ENCODE measurements around the gene PCNX3. TPM values are rescaled to one million over a fixed set of nuclear protein-coding genes. Genes with fewer than 3 reads are reported as not detected.

PCNX3 gene
- total and polyA plus RNA-seq, 2 experiments from 2014 or later: 8.1 to 23.5 TPM

DNA sequence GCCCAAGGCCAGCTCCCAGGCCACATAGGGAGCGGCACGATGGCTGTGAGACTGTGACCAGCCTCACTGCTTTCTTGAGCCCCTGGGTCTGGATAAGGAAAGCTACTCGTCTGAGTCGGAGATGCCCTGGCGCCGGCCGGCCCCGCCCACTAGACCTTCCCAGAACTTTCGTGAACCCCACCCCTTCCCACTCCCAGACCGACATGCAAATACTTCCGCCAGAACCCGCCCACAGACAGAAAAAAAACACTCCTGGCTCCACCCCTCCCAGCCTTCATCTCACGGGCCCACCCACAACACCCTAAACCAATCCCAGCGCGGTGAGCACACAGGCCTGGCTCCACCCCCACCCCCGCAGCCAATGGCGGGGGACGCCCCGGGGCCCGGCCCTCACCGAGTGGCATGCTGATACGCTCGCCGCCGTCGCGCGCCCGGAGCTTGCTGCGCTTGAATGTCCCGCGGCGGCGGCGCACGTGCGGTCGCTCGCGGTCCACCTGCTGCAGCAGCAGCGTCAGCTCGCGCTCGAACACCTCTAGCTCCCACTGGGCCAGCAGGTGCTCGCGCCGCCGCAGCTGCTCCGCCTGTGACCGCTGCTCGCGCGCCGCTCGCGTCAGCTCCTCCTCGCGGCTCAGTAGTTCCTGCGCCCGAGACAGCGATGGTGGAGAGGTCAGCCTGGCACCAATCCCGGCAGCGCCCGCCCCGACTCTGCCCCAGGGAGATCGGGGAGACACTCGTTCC lies 8.5 kb upstream of the PCNX3 start:
- no peaks in the 10 kb centered on the region; the same call in 1 of the 2 replicates for H4K20me1 ChIP-seq (ENCODE audit: insufficient read depth)
- no peak for TF ChIP-seq EZH2phosphoT487 (IDR thresholded peaks at IDR 0.05; ENCODE audit: insufficient read depth, low read depth)
- peak; percentile 98 for DNase-seq

DNA sequence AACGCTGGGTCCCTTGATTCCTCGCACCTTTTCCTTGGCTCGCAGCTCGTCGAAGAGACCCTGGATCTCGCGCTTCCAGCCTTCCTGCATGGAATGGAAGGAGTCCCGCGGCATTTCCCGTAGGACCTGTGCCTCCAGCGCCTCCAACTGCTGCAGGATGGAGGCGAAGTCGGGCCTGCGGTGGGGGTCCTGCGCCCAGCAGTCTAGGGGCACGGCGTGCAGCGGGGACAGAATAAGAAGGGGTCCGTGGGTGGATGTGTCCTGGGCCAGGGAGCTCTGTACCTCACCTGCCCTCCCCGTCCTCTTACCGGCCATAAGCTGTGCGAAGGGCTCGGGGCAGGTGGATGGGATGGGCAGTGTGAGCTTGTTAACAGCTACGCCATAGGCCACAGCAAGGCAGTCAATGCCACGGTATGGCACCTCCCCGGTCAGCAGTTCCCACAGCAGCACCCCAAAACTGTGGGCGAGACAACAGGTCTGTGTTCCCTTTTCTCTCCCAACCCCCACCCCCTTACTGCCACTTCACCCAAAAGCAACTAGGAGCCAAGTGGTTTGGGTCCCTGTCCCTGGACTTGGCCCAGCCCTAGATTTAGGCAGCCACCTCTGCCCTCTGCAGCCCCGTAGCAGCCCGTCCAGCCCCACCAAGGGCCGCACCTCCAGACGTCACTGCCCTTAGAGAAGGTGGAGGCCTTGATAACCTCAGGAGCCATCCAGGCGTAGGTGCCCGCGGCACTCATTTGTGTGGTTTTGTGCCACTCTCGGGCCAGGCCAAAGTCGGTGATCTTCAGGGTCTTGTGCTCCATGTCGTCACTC lies 7.8 kb upstream of the PCNX3 start:
- H2AFZ ChIP-seq: no peak overlapping the region
- H3K79me2 ChIP-seq (ENCODE audit: insufficient read depth): peaks cover 43% of the 10 kb centered on the region
- no peaks in the 10 kb centered on the region for H3K27me3 ChIP-seq (replicated peaks; ENCODE audit: insufficient read depth)
- H3K9ac ChIP-seq: no peak overlapping the region
- TF ChIP-seq EZH2phosphoT487 (IDR thresholded peaks at IDR 0.05; ENCODE audit: insufficient read depth, low read depth) (no peak), EZH2 (IDR thresholded peaks at IDR 0.05; ENCODE audit: insufficient read depth, poor library complexity, severe bottlenecking) (no peak)
- peak overlapping the region; percentile 60 for H3K4me2 ChIP-seq (ENCODE audit: unreplicated experiment)
- no peak overlapping the region for H3K27ac ChIP-seq
- H3K9me2 ChIP-seq (ENCODE audit: insufficient read depth): no peaks in the 10 kb centered on the region
- in situ Hi-C loops (cut with MboI): no loop called here
- no peaks in the 10 kb centered on the region; the same call in 1 of the 2 replicates for H4K20me1 ChIP-seq (ENCODE audit: insufficient read depth)
- H3F3A ChIP-seq (ENCODE audit: insufficient read depth): peaks cover 5% of the 10 kb centered on the region; the same call in 1 of the 2 replicates
- H3K4me1 ChIP-seq (ENCODE audit: insufficient read depth): peaks cover 22% of the 10 kb centered on the region
- DNase-seq: no peak
- WGBS, 2 experiments (ENCODE audit: low coverage in 1 of 2, low lambda C conversion rate in 2 of 2, missing lambda C conversion rate in 2 of 2): 65% methylated on average over 37 of the region's 37 CpGs
- no peaks in the 10 kb centered on the region for H3K9me3 ChIP-seq (ENCODE audit: low read depth)
- peak overlapping the region; percentile 53 for H3K4me3 ChIP-seq
- H3K36me3 ChIP-seq (ENCODE audit: low read depth): peaks cover 11% of the 10 kb centered on the region; the same call in 1 of the 2 replicates

More for the DNA sequence above, 8.5 kb upstream of the PCNX3 start:
- Histone ChIP-seq H3K79me2 (ENCODE audit: insufficient read depth) (peaks cover 35% of the 10 kb centered on the region), H3K9me2 (ENCODE audit: insufficient read depth) (no peaks in the 10 kb centered on the region), H3K27me3 (replicated peaks; ENCODE audit: insufficient read depth) (no peaks in the 10 kb centered on the region), H3K4me2 (ENCODE audit: unreplicated experiment) (peak overlapping the region; percentile 60), H3K4me1 (ENCODE audit: insufficient read depth) (peaks cover 15% of the 10 kb centered on the region; the same call in 1 of the 2 replicates), H3K4me3 (peak overlapping the region; percentile 53), H3K9ac (peak overlapping the region; percentile 54), H3K9me3 (ENCODE audit: low read depth) (no peaks in the 10 kb centered on the region), H3K36me3 (ENCODE audit: low read depth) (peaks cover 11% of the 10 kb centered on the region; the same call in 1 of the 2 replicates), H3K27ac (peak overlapping the region; percentile 35), H2AFZ (no peak overlapping the region), H3F3A (ENCODE audit: insufficient read depth) (peaks cover 5% of the 10 kb centered on the region; the same call in 1 of the 2 replicates)
- WGBS, 2 experiments (ENCODE audit: low coverage in 1 of 2, low lambda C conversion rate in 2 of 2, missing lambda C conversion rate in 2 of 2): 3 to 6% methylated on average over 56 to 61 of the region's 67 CpGs
- in situ Hi-C loops (cut with MboI): no loop called here

DNA sequence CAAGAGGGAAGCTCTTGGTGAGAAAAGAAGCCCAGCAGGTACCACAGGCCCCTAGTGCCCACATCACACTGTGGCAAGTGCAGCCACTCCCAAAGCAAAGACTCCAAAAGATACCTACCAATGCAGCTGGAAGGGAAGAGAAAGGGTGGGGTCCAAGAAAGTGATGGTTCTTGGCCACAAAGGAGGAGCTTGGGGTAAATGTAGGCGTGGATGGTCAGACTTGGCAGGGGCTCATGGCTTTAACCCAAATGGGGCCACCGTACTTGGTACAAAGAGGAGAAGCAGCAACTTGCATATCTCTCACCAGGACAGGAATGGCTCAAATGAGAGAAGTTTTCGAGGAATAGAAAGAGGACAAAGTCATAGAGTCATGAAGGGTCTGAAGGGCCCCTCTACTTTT lies 6.3 kb upstream of the PCNX3 start:
- Histone ChIP-seq H3K9me2 (ENCODE audit: insufficient read depth) (no peaks in the 10 kb centered on the region), H3K4me3 (no peak overlapping the region), H3K27ac (no peak overlapping the region), H2AFZ (no peak overlapping the region), H3K4me1 (ENCODE audit: insufficient read depth) (peaks cover 23% of the 10 kb centered on the region), H3K79me2 (ENCODE audit: insufficient read depth) (peaks cover 56% of the 10 kb centered on the region), H3K4me2 (ENCODE audit: unreplicated experiment) (no peak overlapping the region), H3F3A (ENCODE audit: insufficient read depth) (peaks cover 5% of the 10 kb centered on the region; the same call in 1 of the 2 replicates), H3K9ac (no peak overlapping the region), H3K36me3 (ENCODE audit: low read depth) (peaks cover 6% of the 10 kb centered on the region; the same call in 1 of the 2 replicates), H3K27me3 (replicated peaks; ENCODE audit: insufficient read depth) (no peaks in the 10 kb centered on the region), H3K9me3 (ENCODE audit: low read depth) (no peaks in the 10 kb centered on the region), H4K20me1 (ENCODE audit: insufficient read depth) (no peaks in the 10 kb centered on the region; the same call in 1 of the 2 replicates)
- DNase-seq: peak; percentile 46
- TF ChIP-seq EZH2phosphoT487 (IDR thresholded peaks at IDR 0.05; ENCODE audit: insufficient read depth, low read depth): no peak
- no peak for TF ChIP-seq EZH2 (IDR thresholded peaks at IDR 0.05; ENCODE audit: insufficient read depth, poor library complexity, severe bottlenecking)
- in situ Hi-C loops (cut with MboI): no loop called here
- WGBS, 2 experiments (ENCODE audit: low coverage in 1 of 2, low lambda C conversion rate in 2 of 2, missing lambda C conversion rate in 2 of 2): 30 to 31% methylated on average over 3 of the region's 3 CpGs

DNA sequence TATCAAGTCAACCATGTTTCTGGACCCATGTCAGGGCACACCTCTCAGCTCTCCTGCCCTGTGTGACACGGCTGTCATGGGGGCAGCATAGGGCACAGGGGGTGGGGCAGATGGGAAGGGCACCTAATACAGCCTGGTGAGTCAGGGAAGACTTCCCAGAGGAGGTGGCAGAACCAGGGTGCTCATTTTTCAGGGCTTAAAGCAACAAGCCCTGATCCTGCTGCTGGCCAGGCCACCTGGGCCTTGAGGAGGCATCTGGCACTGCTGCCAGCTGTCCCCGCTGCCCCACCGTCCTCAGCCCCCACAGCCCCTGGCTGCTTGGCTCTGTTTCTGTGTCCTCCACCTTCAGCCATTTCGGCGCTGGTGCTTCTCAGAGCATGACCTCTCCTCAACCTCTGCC lies 5.9 kb upstream of the PCNX3 start:
- Histone ChIP-seq H3K9me3 (ENCODE audit: low read depth) (no peaks in the 10 kb centered on the region), H3K27ac (no peak overlapping the region), H3K27me3 (replicated peaks; ENCODE audit: insufficient read depth) (no peaks in the 10 kb centered on the region), H3K4me3 (no peak overlapping the region), H3K4me2 (ENCODE audit: unreplicated experiment) (no peak overlapping the region), H4K20me1 (ENCODE audit: insufficient read depth) (no peaks in the 10 kb centered on the region; the same call in 1 of the 2 replicates), H3K4me1 (ENCODE audit: insufficient read depth) (peaks cover 23% of the 10 kb centered on the region), H2AFZ (no peak overlapping the region), H3K36me3 (ENCODE audit: low read depth) (peaks cover 2% of the 10 kb centered on the region; the same call in 1 of the 2 replicates), H3K9ac (no peak overlapping the region), H3F3A (ENCODE audit: insufficient read depth) (peaks cover 5% of the 10 kb centered on the region; the same call in 1 of the 2 replicates), H3K9me2 (ENCODE audit: insufficient read depth) (no peaks in the 10 kb centered on the region), H3K79me2 (ENCODE audit: insufficient read depth) (peaks cover 60% of the 10 kb centered on the region)
- DNase-seq: no peak
- TF ChIP-seq EZH2 (IDR thresholded peaks at IDR 0.05; ENCODE audit: insufficient read depth, poor library complexity, severe bottlenecking) (no peak), EZH2phosphoT487 (IDR thresholded peaks at IDR 0.05; ENCODE audit: insufficient read depth, low read depth) (no peak)
- in situ Hi-C loops (cut with MboI): no loop called here
- 85 to 86% methylated on average over 5 of the region's 5 CpGs for WGBS, 2 experiments (ENCODE audit: low coverage in 1 of 2, low lambda C conversion rate in 2 of 2, missing lambda C conversion rate in 2 of 2)
